HepG2 (cell line): ENCODE measurements around the gene RASSF7. TPM values are rescaled to one million over a fixed set of nuclear protein-coding genes. Genes with fewer than 3 reads are reported as not detected.

Experiments
- BCL3 ChIP-seq: sonication (generic); formaldehyde crosslinking; IDR thresholded peaks from 2 replicates; pipeline ENCODE4 v1.5.1; 2020; ENCODE audit warnings: mild to moderate bottlenecking, missing genetic modification reagents, moderate library complexity
- CBX5 ChIP-seq: sonication (generic); formaldehyde crosslinking; IDR thresholded peaks from 2 replicates; pipeline ENCODE4 v1.4.0; 2020; ENCODE audit warnings: missing genetic modification reagents, borderline replicate concordance
- DNMT1 ChIP-seq: sonication (generic); formaldehyde crosslinking; IDR thresholded peaks from 2 replicates; pipeline ENCODE4 v1.5.1; 2020; ENCODE audit warnings: mild to moderate bottlenecking, missing genetic modification reagents
- E2F5 ChIP-seq: sonication (generic); formaldehyde crosslinking; conservative IDR thresholded peaks from 2 replicates; pipeline ENCODE4 v1.4.0; 2020; ENCODE audit warnings: missing genetic modification reagents
- GLMP ChIP-seq: sonication (generic); formaldehyde crosslinking; IDR thresholded peaks from 2 replicates; pipeline ENCODE4 v1.9.0; 2021; ENCODE audit warnings: missing genetic modification reagents, mild to moderate bottlenecking, borderline replicate concordance
- HHEX ChIP-seq: IDR thresholded peaks from 2 replicates; pipeline ENCODE4 v1.6.1; 2016; ENCODE audit warnings: control low read depth
- HOXA9 ChIP-seq: sonication (generic); formaldehyde crosslinking; IDR thresholded peaks from 2 replicates; pipeline ENCODE4 v1.8.1; 2022; ENCODE audit warnings: missing genetic modification reagents, mild to moderate bottlenecking, moderate library complexity, borderline replicate concordance
- IKZF1 ChIP-seq: fragments of 450-650 bp; IDR thresholded peaks from 2 replicates; pipeline ENCODE4 v1.7.1; 2016
- KDM1A ChIP-seq: IDR thresholded peaks from 2 replicates; pipeline ENCODE4 v1.6.1; 2016; ENCODE audit warnings: missing compliant biosample characterization
- MEIS2 ChIP-seq: sonication (generic); formaldehyde crosslinking; IDR thresholded peaks from 2 replicates; pipeline ENCODE4 v1.9.0; 2021; ENCODE audit warnings: mild to moderate bottlenecking, missing genetic modification reagents
- MYNN ChIP-seq: sonication (generic); formaldehyde crosslinking; IDR thresholded peaks from 2 replicates; pipeline ENCODE4 v1.4.0; 2020; ENCODE audit warnings: mild to moderate bottlenecking, low read depth, missing genetic modification reagents
- NR2F1 ChIP-seq, 2 experiments: fragments of 450-650 bp in 1 of 2; formaldehyde crosslinking in 1 of 2; IDR thresholded peaks; 2 replicates each; pipeline versions ENCODE4 v1.5.0 to v1.6.1; 2016 to 2020; ENCODE audit warnings: mild to moderate bottlenecking in 1 of 2, missing compliant biosample characterization in 1 of 2, missing genetic modification reagents in 1 of 2, moderate library complexity in 1 of 2
- NRL ChIP-seq: sonication (generic); formaldehyde crosslinking; IDR thresholded peaks from 2 replicates; pipeline ENCODE4 v1.5.0; 2020; ENCODE audit warnings: missing genetic modification reagents, mild to moderate bottlenecking, moderate library complexity, borderline replicate concordance
- PHF21A ChIP-seq: sonication (generic); formaldehyde crosslinking; IDR thresholded peaks from 2 replicates; pipeline ENCODE4 v1.5.0; 2020; ENCODE audit warnings: mild to moderate bottlenecking, missing genetic modification reagents
- RARG ChIP-seq: sonication (generic); formaldehyde crosslinking; IDR thresholded peaks from 2 replicates; pipeline ENCODE4 v1.4.0; 2020; ENCODE audit warnings: low read depth, mild to moderate bottlenecking, missing genetic modification reagents
- SCMH1 ChIP-seq: sonication (generic); formaldehyde crosslinking; IDR thresholded peaks from 2 replicates; pipeline ENCODE4 v1.9.0; 2021; ENCODE audit warnings: missing genetic modification reagents, mild to moderate bottlenecking, borderline replicate concordance
- SMAD3 ChIP-seq: sonication (generic); formaldehyde crosslinking; IDR thresholded peaks from 2 replicates; pipeline ENCODE4 v1.4.0; 2020; ENCODE audit warnings: missing genetic modification reagents
- YEATS4 ChIP-seq: sonication (generic); formaldehyde crosslinking; IDR thresholded peaks from 2 replicates; pipeline ENCODE4 v1.4.0; 2020; ENCODE audit warnings: missing genetic modification reagents, borderline replicate concordance
- ZNF331 ChIP-seq: sonication (generic); formaldehyde crosslinking; IDR thresholded peaks from 2 replicates; pipeline ENCODE4 v1.4.0; 2020; ENCODE audit warnings: missing genetic modification reagents
- ZNF337 ChIP-seq: sonication (generic); formaldehyde crosslinking; IDR thresholded peaks from 2 replicates; pipeline ENCODE4 v1.5.1; 2020; ENCODE audit warnings: missing genetic modification reagents, low read depth, mild to moderate bottlenecking, borderline replicate concordance
- ZNF615 ChIP-seq: sonication (generic); formaldehyde crosslinking; IDR thresholded peaks from 2 replicates; pipeline ENCODE4 v1.5.0; 2020; ENCODE audit warnings: mild to moderate bottlenecking, missing genetic modification reagents, borderline replicate concordance
- ZNF746 ChIP-seq: sonication (generic); formaldehyde crosslinking; IDR thresholded peaks from 2 replicates; pipeline ENCODE4 v1.8.0; 2022; ENCODE audit warnings: mild to moderate bottlenecking, missing genetic modification reagents
- ZNF772 ChIP-seq: sonication (generic); formaldehyde crosslinking; IDR thresholded peaks from 2 replicates; pipeline ENCODE4 v1.5.0; 2020; ENCODE audit warnings: mild to moderate bottlenecking, missing genetic modification reagents
- ZSCAN29 ChIP-seq: sonication (generic); formaldehyde crosslinking; conservative IDR thresholded peaks from 2 replicates; pipeline ENCODE4 v1.4.0; 2020; ENCODE audit warnings: mild to moderate bottlenecking, missing genetic modification reagents
- polyA plus RNA-seq, 8 experiments: library from polyadenylated mRNA; depleted of rRNA in 3 of 8; stranded (reverse) in 7 of 8; unstranded in 1 of 8; fragments of >200 nt; fragmentation: Illumina TruSeq in 4 of 8; extraction: Trizol in 4 of 8; gene quantifications; 2 replicates each; pipeline versions ENCODE4 v1.2.1 to v1.2.3, GENCODE V29; 2011 to 2016; ENCODE audit warnings: low read depth in 4 of 8, missing spikeins in 1 of 8, mixed read lengths in 1 of 8; ENCODE audit not compliant: insufficient read depth in 1 of 8
- total RNA-seq, 5 experiments: library from RNA; depleted of rRNA; stranded (reverse); fragments of >200 nt; fragmentation: Illumina TruSeq; extraction: Trizol; gene quantifications; 2 replicates each; pipeline ENCODE4 v1.2.3, GENCODE V29; 2016; ENCODE audit warnings: low read depth in 1 of 5
- TF ChIP-seq, protein P1 (sequence below): sonication (generic); formaldehyde crosslinking; IDR thresholded peaks from 2 replicates; pipeline ENCODE4 v1.5.0; 2020; ENCODE audit warnings: mild to moderate bottlenecking, missing genetic modification reagents

Gene RASSF7
- total and polyA plus RNA-seq, 2 of the 13 experiments (the other 11 are each of a cell fraction or from before 2014, with no cell fraction given), result 20.2 to 28.6 TPM

GRCh38 chr11:536841-537621, 23.7 kb upstream of the RASSF7 start, which contains the start of gene LRRC56 (continued):
- TF ChIP-seq YEATS4 (CRISPR knock-in tag), result no peak
- TF ChIP-seq ZNF615 (CRISPR knock-in tag), result no peak
- TF ChIP-seq KDM1A (CRISPR knock-in tag), result no peak
- no peak for TF ChIP-seq HHEX (CRISPR knock-in tag)
- TF ChIP-seq, protein P1, sequence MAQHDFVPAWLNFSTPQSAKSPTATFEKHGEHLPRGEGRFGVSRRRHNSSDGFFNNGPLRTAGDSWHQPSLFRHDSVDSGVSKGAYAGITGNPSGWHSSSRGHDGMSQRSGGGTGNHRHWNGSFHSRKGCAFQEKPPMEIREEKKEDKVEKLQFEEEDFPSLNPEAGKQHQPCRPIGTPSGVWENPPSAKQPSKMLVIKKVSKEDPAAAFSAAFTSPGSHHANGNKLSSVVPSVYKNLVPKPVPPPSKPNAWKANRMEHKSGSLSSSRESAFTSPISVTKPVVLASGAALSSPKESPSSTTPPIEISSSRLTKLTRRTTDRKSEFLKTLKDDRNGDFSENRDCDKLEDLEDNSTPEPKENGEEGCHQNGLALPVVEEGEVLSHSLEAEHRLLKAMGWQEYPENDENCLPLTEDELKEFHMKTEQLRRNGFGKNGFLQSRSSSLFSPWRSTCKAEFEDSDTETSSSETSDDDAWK, result no peak
- TF ChIP-seq MYNN, result no peak
- TF ChIP-seq RARG (CRISPR knock-in tag), result no peak
- TF ChIP-seq BCL3 (CRISPR knock-in tag), result no peak
- TF ChIP-seq SCMH1 (CRISPR knock-in tag), result no peak
- no peak for TF ChIP-seq CBX5 (CRISPR knock-in tag)
- TF ChIP-seq DNMT1, result peak; percentile 63; the same call in 1 of the 2 replicates
- TF ChIP-seq IKZF1, result no peak
- no peak for TF ChIP-seq MEIS2 (CRISPR knock-in tag)
- TF ChIP-seq ZNF337 (CRISPR knock-in tag), result no peak
- TF ChIP-seq ZNF746 (CRISPR knock-in tag), result no peak
- TF ChIP-seq SMAD3 (CRISPR knock-in tag), result 0 out of 2 replicates have a peak, but pooled peaks have one; percentile 28
- TF ChIP-seq ZNF772 (CRISPR knock-in tag), result no peak
- peak; percentile 54; the same call in 1 of the 2 replicates for TF ChIP-seq NRL (CRISPR knock-in tag)
- no peak for TF ChIP-seq ZSCAN29 (CRISPR knock-in tag)
- 0 out of 2 replicates have a peak, but pooled peaks have one; percentile 41 for TF ChIP-seq E2F5
- no peak for TF ChIP-seq NR2F1 (CRISPR knock-in tag; IDR thresholded peaks at IDR 0.05)
- no peak for TF ChIP-seq HOXA9 (CRISPR knock-in tag)
- no peak for TF ChIP-seq ZNF331 (CRISPR knock-in tag)
- TF ChIP-seq GLMP, result no peak
- 0 out of 2 replicates have a peak, but pooled peaks have one; percentile 19 for TF ChIP-seq PHF21A
